ENCODE data around the gene SLC20A1. TPM values are rescaled to one million over a fixed set of nuclear protein-coding genes. Genes with fewer than 3 reads are reported as not detected.

SLC20A1 gene
- total RNA-seq, 2 experiments from 2014 or later = 88.8 to 91.3 TPM

GRCh38 chr2:112686348-112687217 is 40.8 kb downstream of the SLC20A1 start:
- H3K27ac Mint-ChIP-seq = no peak overlapping the region
- CTCF ChIA-PET = interaction anchor here (1.2 to 2.9 kb wide), 5 partner anchors 40 to 199 kb away, joined by 3 to 13 read pairs (median 4); no protein-coding TSS in a partner anchor
- H3K9me3 Mint-ChIP-seq = no peaks in the 10 kb centered on the region

GRCh38 chr2:112687522-112687921 is 41.8 kb downstream of the SLC20A1 start:
- no peaks in the 10 kb centered on the region for H3K27me3 Mint-ChIP-seq
- H3K9me3 Mint-ChIP-seq = no peaks in the 10 kb centered on the region
- no peaks in the 10 kb centered on the region for H3K36me3 Mint-ChIP-seq
- CTCF ChIA-PET = interaction anchor here (0.6 to 2.9 kb wide), 7 partner anchors 34 to 198 kb away, joined by 3 to 13 read pairs (median 3); no protein-coding TSS in a partner anchor
- H3K27ac Mint-ChIP-seq = no peak overlapping the region
- intact Hi-C loops (cut with micrococcal nuclease) = no loop called here
- DNase-seq = no peak
- peaks cover 27% of the 10 kb centered on the region for H3K4me1 Mint-ChIP-seq (ENCODE audit: low read depth)
- POLR2A ChIA-PET = no interaction called here
- H3K4me3 Mint-ChIP-seq = no peak overlapping the region

More at GRCh38 chr2:112686348-112687217, 40.8 kb downstream of the SLC20A1 start:
- intact Hi-C loops (cut with micrococcal nuclease) = no loop called here
- peaks cover 18% of the 10 kb centered on the region for H3K4me1 Mint-ChIP-seq (ENCODE audit: low read depth)
- POLR2A ChIA-PET = no interaction called here
- no peaks in the 10 kb centered on the region for H3K27me3 Mint-ChIP-seq
- H3K36me3 Mint-ChIP-seq = no peaks in the 10 kb centered on the region
- no peak overlapping the region for H3K4me3 Mint-ChIP-seq
- no peak for DNase-seq

GRCh38 chr2:112688086-112688880 is 42.5 kb downstream of the SLC20A1 start:
- Mint-ChIP-seq H3K4me1 (ENCODE audit: low read depth) (peaks cover 35% of the 10 kb centered on the region), H3K27ac (no peak overlapping the region), H3K9me3 (no peaks in the 10 kb centered on the region), H3K27me3 (no peaks in the 10 kb centered on the region), H3K36me3 (no peaks in the 10 kb centered on the region), H3K4me3 (no peak overlapping the region)
- ChIA-PET POLR2A (no interaction called here), CTCF (interaction anchor here (0.6 to 1.4 kb wide), 3 partner anchors 33 to 88 kb away, joined by 3 read pairs; no protein-coding TSS in a partner anchor)
- DNase-seq = no peak
- intact Hi-C loops (cut with micrococcal nuclease) = no loop called here

GRCh38 chr2:112690853-112691401 is 45.2 kb downstream of the SLC20A1 start:
- ChIA-PET POLR2A (interaction anchor here (0.6 to 1.0 kb wide), 5 partner anchors 17 to 44 kb away, joined by 3 to 6 read pairs (median 5); no protein-coding TSS in a partner anchor), CTCF (interaction anchor here (1.1 to 4.6 kb wide), 20 partner anchors 8 to 106 kb away, joined by 3 to 91 read pairs (median 6); partner anchors contain the start of genes CHCHD5 and SLC20A1)
- Mint-ChIP-seq H3K27ac (peak overlapping the region; percentile 84), H3K4me1 (ENCODE audit: low read depth) (peaks cover 33% of the 10 kb centered on the region), H3K27me3 (no peaks in the 10 kb centered on the region), H3K9me3 (no peaks in the 10 kb centered on the region), H3K4me3 (peak overlapping the region; percentile 50), H3K36me3 (no peaks in the 10 kb centered on the region)
- intact Hi-C loops (cut with micrococcal nuclease) = loop anchor here (1.0 to 5.0 kb wide), 3 partner anchors 65 to 209 kb away; partner anchors contain the start of gene TTL
- DNase-seq = peak; percentile 80

- CTCF ChIA-PET = interaction anchor here (0.9 to 4.6 kb wide), 20 partner anchors 7 to 193 kb away, joined by 3 to 91 read pairs (median 6); partner anchors contain the start of gene CHCHD5
- Mint-ChIP-seq H3K9me3 (no peaks in the 10 kb centered on the region), H3K4me3 (peak overlapping the region; percentile 2), H3K27ac (peak overlapping the region; percentile 84), H3K4me1 (ENCODE audit: low read depth) (peaks cover 33% of the 10 kb centered on the region), H3K27me3 (no peaks in the 10 kb centered on the region), H3K36me3 (no peaks in the 10 kb centered on the region)
- POLR2A ChIA-PET = interaction anchor here (0.5 to 2.0 kb wide), 10 partner anchors 16 to 129 kb away, joined by 3 to 10 read pairs (median 4); partner anchors contain the start of gene SLC20A1
- DNase-seq = peak; percentile 61
- intact Hi-C loops (cut with micrococcal nuclease) = loop anchor here (1.0 to 5.0 kb wide), 6 partner anchors 35 to 210 kb away; partner anchors contain the start of genes SLC20A1 and TTL
Observed at GRCh38 chr2:112691881-112692281, 46.1 kb downstream of the SLC20A1 start.

GRCh38 chr2:112692495-112692911 is 46.8 kb downstream of the SLC20A1 start:
- POLR2A ChIA-PET = interaction anchor here (0.5 to 2.0 kb wide), 12 partner anchors 8 to 128 kb away, joined by 3 to 10 read pairs (median 4); partner anchors contain the start of gene SLC20A1
- H3K27me3 Mint-ChIP-seq = no peaks in the 10 kb centered on the region
- CTCF ChIA-PET = interaction anchor here (0.9 to 4.6 kb wide), 15 partner anchors 8 to 193 kb away, joined by 3 to 91 read pairs (median 5); no protein-coding TSS in a partner anchor
- H3K4me1 Mint-ChIP-seq (ENCODE audit: low read depth) = peaks cover 33% of the 10 kb centered on the region
- H3K9me3 Mint-ChIP-seq = no peaks in the 10 kb centered on the region
- no peaks in the 10 kb centered on the region for H3K36me3 Mint-ChIP-seq
- intact Hi-C loops (cut with micrococcal nuclease) = loop anchor here (1.0 to 5.0 kb wide), 4 partner anchors 34 to 210 kb away; partner anchors contain the start of genes SLC20A1 and TTL
- DNase-seq = peak; percentile 87
- H3K27ac Mint-ChIP-seq = peak overlapping the region; percentile 84
- H3K4me3 Mint-ChIP-seq = peak overlapping the region; percentile 30

GRCh38 chr2:112692918-112693317 is 47.2 kb downstream of the SLC20A1 start:
- POLR2A ChIA-PET = interaction anchor here (1.2 to 2.0 kb wide), 10 partner anchors 8 to 62 kb away, joined by 3 to 10 read pairs (median 4); partner anchors contain the start of gene SLC20A1
- DNase-seq = peak; percentile 81
- H3K4me1 Mint-ChIP-seq (ENCODE audit: low read depth) = peaks cover 33% of the 10 kb centered on the region
- peak overlapping the region; percentile 30 for H3K4me3 Mint-ChIP-seq
- CTCF ChIA-PET = interaction anchor here (0.9 to 4.6 kb wide), 16 partner anchors 8 to 192 kb away, joined by 3 to 91 read pairs (median 5); no protein-coding TSS in a partner anchor
- peak overlapping the region; percentile 84 for H3K27ac Mint-ChIP-seq
- H3K9me3 Mint-ChIP-seq = no peaks in the 10 kb centered on the region
- H3K36me3 Mint-ChIP-seq = no peaks in the 10 kb centered on the region
- no peaks in the 10 kb centered on the region for H3K27me3 Mint-ChIP-seq
- intact Hi-C loops (cut with micrococcal nuclease) = loop anchor here (1.0 to 5.0 kb wide), 5 partner anchors 13 to 211 kb away; partner anchors contain the start of genes SLC20A1 and TTL

GRCh38 chr2:112693596-112693995 is 47.9 kb downstream of the SLC20A1 start:
- CTCF ChIA-PET = interaction anchor here (0.9 to 4.6 kb wide), 9 partner anchors 9 to 154 kb away, joined by 3 to 91 read pairs (median 11); no protein-coding TSS in a partner anchor
- POLR2A ChIA-PET = interaction anchor here (1.2 to 2.0 kb wide), 6 partner anchors 7 to 63 kb away, joined by 3 to 10 read pairs (median 5); no protein-coding TSS in a partner anchor
- Mint-ChIP-seq H3K4me1 (ENCODE audit: low read depth) (peaks cover 33% of the 10 kb centered on the region), H3K27ac (peak overlapping the region; percentile 49), H3K9me3 (no peaks in the 10 kb centered on the region), H3K4me3 (no peak overlapping the region), H3K27me3 (no peaks in the 10 kb centered on the region), H3K36me3 (no peaks in the 10 kb centered on the region)
- no peak for DNase-seq
- intact Hi-C loops (cut with micrococcal nuclease) = loop anchor here (1.0 to 5.0 kb wide), 3 partner anchors 13 to 211 kb away; partner anchors contain the start of gene TTL

- Mint-ChIP-seq H3K27ac (no peak overlapping the region), H3K36me3 (no peaks in the 10 kb centered on the region), H3K27me3 (no peaks in the 10 kb centered on the region), H3K9me3 (no peaks in the 10 kb centered on the region), H3K4me3 (no peak overlapping the region), H3K4me1 (ENCODE audit: low read depth) (peaks cover 33% of the 10 kb centered on the region)
- intact Hi-C loops (cut with micrococcal nuclease) = loop anchor here (5.0 kb wide), 1 partner anchor 212 kb away; the partner anchor contains the start of gene TTL
- DNase-seq = no peak
- CTCF ChIA-PET = interaction anchor here (4.0 kb wide), 1 partner anchor 33 kb away, joined by 58 read pairs; no protein-coding TSS in a partner anchor
- POLR2A ChIA-PET = no interaction called here
Observed at GRCh38 chr2:112694182-112694581, 48.4 kb downstream of the SLC20A1 start.

- no peak overlapping the region for H3K4me3 Mint-ChIP-seq
- ChIA-PET CTCF (interaction anchor here (1.1 to 2.7 kb wide), 2 partner anchors 8 to 27 kb away, joined by 4 to 9 read pairs; no protein-coding TSS in a partner anchor), POLR2A (interaction anchor here (1.2 kb wide), 1 partner anchor 41 kb away, joined by 4 read pairs; no protein-coding TSS in a partner anchor)
- H3K36me3 Mint-ChIP-seq = no peaks in the 10 kb centered on the region
- H3K4me1 Mint-ChIP-seq (ENCODE audit: low read depth) = peaks cover 7% of the 10 kb centered on the region
- H3K27ac Mint-ChIP-seq = no peak overlapping the region
- intact Hi-C loops (cut with micrococcal nuclease) = no loop called here
- H3K9me3 Mint-ChIP-seq = no peaks in the 10 kb centered on the region
- no peak for DNase-seq
- no peaks in the 10 kb centered on the region for H3K27me3 Mint-ChIP-seq
Observed at GRCh38 chr2:112698834-112699515, 53.2 kb downstream of the SLC20A1 start.

Measured in activated CD4-positive, alpha-beta memory T cell treated with anti-CD3 and anti-CD28 coated beads for 36 hours (primary cell).